GM18870 (cell line): ENCODE results near the gene SPEN.

ENCODE experiments used
- ATAC-seq: cut with Tn5 transposase; IDR thresholded peaks from one replicate; pipeline ENCODE4 v1.9.1; 2021; ENCODE audit warnings: moderate library complexity; ENCODE audit not compliant: unreplicated experiment

Gene SPEN

GRCh38 chr1:15933684-15934083 is 86.2 kb downstream of the SPEN start:
- no peak for ATAC-seq

DNA sequence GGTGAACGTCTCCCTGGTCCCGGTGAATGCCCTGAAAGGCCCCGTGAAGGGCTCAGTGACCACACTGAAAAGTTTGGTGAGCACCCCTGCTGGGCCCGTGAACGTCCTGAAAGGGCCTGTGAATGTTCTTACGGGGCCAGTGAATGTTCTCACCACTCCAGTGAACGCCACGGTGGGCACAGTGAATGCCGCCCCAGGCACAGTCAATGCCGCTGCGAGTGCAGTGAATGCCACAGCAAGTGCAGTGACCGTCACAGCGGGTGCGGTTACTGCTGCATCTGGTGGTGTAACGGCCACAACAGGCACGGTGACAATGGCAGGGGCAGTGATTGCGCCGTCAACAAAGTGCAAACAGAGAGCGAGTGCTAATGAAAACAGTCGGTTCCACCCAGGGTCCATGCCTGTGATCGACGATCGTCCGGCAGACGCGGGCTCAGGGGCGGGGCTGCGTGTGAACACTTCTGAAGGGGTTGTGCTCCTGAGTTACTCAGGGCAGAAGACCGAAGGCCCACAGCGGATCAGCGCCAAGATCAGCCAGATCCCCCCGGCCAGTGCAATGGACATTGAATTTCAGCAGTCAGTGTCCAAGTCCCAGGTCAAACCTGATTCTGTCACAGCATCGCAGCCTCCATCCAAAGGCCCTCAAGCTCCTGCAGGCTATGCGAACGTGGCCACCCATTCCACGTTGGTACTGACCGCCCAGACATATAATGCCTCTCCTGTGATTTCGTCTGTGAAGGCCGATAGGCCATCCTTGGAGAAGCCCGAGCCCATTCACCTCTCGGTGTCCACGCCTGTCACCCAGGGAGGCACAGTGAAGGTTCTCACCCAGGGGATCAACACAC is 86.9 kb downstream of the SPEN start:
- ATAC-seq: no peak

DNA sequence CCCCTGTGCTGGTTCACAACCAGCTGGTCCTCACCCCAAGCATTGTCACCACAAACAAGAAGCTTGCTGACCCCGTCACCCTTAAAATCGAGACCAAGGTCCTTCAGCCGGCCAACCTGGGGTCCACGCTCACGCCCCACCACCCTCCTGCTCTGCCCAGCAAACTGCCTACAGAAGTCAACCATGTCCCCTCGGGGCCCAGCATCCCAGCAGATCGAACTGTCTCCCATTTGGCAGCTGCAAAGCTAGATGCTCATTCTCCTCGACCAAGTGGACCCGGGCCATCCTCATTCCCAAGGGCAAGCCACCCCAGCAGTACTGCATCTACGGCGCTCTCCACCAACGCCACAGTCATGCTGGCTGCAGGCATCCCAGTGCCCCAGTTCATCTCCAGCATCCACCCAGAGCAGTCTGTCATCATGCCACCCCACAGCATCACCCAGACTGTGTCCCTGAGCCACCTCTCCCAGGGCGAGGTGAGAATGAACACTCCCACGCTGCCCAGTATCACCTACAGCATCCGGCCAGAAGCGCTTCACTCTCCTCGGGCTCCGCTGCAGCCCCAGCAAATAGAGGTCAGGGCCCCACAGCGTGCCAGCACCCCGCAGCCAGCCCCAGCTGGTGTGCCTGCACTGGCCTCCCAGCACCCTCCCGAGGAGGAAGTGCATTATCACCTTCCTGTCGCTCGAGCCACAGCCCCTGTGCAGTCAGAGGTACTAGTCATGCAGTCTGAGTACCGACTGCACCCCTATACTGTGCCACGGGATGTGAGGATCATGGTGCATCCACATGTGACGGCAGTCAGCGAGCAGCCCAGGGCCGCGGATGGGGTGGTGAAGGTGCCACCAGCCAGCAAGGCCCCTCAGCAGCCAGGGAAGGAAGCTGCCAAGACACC is 87.8 kb downstream of the SPEN start:
- ATAC-seq: no peak

DNA sequence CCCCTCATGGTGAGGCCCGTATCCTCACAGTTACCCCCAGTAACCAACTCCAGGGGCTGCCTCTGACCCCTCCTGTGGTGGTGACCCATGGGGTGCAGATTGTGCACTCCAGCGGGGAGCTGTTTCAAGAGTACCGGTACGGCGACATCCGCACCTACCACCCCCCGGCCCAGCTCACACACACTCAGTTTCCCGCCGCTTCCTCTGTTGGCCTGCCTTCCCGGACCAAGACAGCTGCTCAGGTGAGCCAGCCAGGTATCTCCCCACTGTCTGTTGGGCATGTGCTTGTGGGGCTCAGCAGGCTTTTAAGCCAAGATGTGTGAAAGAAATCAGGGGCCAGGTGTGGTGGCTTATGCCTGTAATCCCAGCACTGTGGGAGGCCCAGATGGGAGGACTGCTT is 88.5 kb downstream of the SPEN start:
- ATAC-seq: no peak

DNA sequence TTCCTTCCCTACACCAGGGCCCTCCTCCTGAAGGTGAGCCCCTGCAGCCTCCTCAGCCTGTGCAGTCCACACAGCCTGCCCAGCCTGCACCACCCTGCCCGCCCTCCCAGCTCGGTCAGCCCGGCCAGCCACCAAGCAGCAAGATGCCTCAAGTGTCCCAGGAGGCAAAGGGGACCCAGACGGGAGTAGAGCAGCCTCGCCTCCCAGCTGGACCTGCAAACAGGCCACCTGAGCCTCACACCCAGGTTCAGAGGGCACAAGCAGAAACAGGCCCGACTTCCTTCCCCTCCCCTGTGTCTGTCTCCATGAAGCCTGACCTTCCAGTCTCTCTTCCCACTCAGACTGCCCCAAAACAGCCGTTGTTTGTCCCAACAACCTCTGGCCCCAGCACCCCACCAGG is 89.6 kb downstream of the SPEN start:
- ATAC-seq: no peak

GRCh38 chr1:15937706-15938168 is 90.2 kb downstream of the SPEN start:
- no peak for ATAC-seq

GRCh38 chr1:15938628-15939161 is 91.2 kb downstream of the SPEN start:
- no peak for ATAC-seq

DNA sequence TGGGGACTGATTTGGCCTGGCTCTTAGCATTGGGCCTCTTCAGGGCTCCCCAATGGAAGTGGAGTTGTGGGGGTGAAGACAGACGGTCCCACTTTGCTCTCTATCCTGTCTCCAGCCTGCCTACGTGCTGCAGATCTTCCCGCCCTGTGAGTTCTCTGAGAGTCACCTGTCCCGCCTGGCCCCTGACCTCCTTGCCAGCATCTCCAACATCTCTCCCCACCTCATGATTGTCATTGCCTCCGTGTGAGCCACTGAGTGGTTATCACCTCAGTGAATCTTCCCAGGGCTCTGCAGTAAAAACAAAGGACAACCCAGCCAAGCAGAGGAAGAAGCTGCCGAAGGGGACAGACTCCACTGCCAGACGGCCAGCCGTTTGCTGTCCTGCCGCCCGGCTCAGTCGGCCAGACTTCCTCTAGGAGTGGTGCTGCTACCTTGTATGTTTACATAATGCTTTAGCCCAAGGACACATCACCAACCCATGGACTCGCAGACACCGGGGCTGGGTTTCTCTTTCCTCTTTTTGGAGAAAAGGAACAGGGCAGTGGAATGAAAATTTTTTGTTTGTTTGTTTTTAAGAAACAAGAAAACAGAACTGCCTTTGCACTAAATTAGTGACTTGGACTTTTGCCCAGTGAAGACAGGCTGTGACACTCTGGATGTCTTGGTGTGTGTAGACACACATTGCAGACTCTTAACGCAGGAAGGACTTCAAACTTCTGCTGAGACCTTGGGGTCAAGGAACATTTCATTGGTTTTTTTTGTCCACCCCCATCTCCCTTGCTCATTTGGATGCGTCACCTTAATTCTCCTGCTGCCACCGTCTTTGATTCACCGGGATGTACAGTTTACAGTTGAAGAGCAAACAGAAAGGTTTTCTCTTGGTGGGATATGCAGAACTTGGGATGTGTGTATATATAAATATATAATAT is 91.9 kb downstream of the SPEN start:
- ATAC-seq: no peak

DNA sequence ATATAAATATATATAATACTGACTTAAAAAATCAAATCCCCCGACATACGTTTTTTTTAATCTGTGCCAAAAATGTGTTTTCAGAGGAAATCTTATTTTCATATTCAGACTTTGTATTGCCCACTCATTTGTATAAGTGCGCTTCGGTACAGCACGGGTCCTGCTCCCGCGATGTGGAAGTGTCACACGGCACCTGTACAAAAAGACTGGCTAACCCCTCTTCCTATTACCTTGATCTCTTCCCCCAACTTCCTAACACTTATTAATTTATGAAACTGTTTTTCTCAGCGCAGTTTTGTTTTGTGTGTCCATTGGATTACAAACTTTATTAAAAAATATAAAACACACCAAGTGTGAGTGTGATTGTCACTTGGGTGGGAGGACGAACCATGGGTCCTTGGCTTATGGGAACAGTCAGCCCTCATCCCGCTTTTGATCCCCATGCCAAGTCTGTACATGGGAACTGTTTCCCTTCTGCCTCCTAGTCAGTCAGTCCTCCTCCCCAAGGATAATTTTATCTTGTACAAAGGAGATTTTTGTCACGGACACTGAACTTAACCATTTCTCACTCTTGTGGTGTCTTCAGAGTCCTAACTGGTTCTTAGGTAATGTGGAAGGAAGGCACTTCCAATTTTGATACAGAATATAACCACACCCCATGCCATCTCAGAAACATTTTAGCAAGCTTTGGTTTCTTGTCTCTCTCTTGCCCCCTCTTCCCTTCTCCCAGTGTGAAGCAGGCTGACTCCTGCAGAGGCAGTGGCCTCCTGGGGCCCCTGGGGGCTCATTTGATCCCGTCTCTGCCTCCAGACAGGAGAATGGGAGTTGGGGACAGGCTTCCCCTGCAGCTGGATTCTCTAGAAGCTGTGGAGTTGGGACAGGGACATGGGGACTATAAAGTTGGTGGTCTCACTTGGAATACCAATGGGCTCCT is 92.9 kb downstream of the SPEN start:
- no peak for ATAC-seq

GRCh38 chr1:15941044-15941840 is 93.7 kb downstream of the SPEN start:
- no peak for ATAC-seq

DNA sequence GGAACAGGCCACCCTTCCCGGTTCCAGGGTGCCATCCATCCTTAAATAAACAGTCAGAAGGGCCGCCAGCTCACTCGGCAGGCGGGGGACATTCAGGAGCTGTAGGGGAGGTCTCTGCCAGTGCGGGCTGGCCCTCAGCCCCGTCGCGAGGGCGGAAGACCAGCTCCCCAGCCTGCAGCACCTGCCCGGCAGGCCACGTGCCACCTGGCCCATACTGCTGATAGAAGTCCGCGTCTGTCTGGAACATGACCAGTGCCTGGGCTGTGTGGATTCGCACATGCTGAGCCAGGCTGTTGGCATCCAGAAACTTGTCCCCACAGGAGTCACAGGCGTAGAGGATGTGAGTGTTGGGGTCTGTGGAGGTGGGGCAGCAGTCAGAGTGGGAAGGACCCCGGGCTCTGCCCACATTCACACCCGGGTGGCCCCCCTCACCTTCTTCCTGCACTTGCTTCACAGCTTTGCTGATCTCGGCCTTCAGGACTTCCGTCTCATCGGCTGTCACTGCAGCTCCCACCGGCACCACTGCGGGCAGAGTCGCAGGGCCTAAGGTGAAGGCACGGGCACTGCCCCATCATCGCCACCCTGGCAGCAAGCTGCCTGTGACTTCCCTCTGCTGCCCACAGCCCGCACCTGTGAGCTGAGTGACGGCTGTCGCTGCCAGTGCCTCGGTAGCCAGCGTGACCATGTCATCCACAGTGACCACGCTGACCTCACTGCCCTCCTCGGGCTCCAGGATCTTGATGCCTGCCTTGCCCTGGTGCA is 94.6 kb downstream of the SPEN start:
- no peak for ATAC-seq

- no peak for ATAC-seq
Observed at GRCh38 chr1:15942661-15943327, 95.3 kb downstream of the SPEN start.

- no peak for ATAC-seq
Observed at GRCh38 chr1:15943328-15943991, 96.0 kb downstream of the SPEN start.

DNA sequence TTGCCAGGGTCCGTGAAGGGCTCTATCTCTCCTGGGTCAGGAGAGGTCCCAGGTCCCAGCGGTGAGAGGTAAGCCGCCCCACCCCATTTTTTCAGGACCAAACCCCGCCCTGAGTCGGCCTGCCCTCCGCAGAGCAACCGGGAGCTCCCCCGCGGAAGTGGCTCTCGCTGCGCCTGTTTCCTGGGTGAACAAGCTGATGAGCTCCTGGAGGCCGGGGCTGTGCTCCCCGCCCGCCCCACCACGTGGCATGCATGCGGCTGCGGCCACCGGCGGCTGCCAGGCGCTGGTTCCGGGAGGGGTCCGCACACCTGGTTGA is 96.4 kb downstream of the SPEN start:
- ATAC-seq: no peak

DNA sequence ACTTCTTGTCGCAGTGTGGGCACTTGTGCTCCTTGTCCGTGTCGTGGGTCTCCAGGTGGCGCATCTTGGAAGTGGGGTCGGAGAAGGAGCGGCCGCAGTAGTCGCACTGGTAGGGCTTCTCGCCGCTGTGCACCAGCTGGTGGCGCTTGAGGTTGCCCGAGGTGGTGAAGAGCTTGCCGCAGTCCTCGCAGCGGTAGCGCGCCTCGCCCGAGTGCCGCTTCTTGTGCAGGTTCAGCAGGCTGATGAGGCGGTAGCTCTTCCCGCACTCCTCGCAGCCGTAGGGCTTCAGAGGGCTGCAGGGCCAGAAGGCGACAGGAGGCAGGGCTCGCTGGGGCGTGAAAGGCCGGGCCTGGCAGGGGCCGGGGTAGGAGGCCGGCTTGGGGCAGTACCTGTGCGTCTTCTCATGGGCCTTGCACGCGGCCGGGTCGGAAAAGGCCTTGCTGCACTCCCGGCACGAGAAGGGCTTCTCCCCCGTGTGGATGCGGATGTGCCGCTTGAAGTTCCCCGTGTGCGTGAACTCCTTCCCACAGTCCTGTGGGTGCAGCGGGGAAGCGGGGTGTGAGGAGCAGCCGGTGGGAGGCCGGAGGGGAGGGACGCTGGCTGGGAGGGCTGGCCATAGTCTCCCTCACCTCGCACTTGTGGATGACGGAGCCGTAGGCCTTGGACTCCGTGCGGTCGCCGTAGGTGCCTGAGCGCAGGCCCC is 97.0 kb downstream of the SPEN start:
- no peak for ATAC-seq

DNA sequence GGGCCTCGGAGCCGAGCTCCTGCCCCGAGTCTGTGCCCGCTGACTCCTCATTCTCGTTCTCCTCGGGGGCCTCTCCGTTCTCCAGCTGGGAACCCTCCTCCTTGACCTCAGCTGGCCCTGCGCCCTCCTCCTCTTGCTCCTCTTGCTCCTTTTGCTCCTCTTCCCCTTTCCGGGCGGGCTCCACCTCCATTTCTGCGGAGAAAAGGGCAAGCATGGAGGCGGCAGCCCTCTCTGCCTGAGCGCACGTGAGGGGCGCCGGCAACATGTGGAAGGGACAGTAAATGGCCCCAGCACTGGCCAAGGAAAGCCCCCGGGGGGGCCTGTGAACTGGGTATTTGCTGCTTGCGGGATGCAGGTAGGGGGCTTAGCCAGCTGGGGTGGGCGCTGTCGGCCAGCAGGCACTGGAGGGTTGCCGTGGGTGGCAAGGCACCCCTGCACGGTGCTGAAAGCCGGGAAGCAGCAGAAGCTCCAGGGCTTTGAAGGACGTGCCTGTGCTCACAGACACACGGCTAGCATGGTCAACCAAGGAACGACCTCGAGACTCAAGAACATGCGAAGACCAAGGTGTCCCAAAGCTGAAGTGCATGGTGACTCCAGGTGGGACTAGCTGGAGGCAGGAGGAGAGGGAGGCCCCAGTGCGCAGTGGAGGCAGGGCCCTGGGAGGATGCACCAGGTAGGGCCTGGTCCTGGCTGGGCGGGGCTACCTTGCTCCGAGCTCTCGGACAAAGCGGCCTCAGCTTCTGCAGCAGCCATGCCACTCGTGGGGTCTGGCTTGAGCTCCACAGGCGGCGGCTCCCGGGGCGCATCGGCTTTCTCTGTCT is 97.7 kb downstream of the SPEN start:
- ATAC-seq: no peak
